IPS-NIHi11 (cell line): ENCODE data around the gene FAM163A.
"Not testable (repeated sequence)": the region's sequence is repeated elsewhere in the genome, so short reads cannot be mapped to it uniquely, and the experiment has no call there.

ENCODE experiments used
- DNase-seq: peaks from one replicate; pipeline ENCODE4 v3.0.0; 2012; ENCODE audit warnings: mixed read lengths, low spot score

The FAM163A gene

GRCh38 chr1:179793281-179793680 is 50.2 kb downstream of the FAM163A start:
- no peak for DNase-seq

- no peak for DNase-seq
Observed at GRCh38 chr1:179794146-179794545, 51.1 kb downstream of the FAM163A start.

DNA sequence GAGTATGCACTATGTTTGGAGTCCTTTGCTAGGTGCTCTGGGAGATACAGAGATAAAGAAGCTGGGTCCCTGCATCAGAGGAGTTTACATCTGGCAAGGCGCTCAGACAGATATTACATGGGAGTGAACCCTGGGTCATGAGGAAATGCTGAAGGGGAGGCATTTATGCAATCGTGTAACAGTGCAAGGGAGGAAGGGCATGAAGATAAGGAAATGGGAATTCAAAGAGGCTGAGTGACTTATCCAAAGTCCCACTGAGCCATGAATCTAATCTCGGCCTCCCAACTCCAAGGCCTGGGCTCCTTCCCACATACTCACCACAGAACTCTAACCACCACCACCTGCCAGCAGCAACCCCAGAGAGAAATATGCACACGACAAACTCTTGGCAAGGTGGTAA is 51.6 kb downstream of the FAM163A start:
- no peak for DNase-seq

GRCh38 chr1:179798213-179798863 is 55.2 kb downstream of the FAM163A start:
- DNase-seq: no peak

- no peak for DNase-seq
Observed at GRCh38 chr1:179798864-179799516, 55.9 kb downstream of the FAM163A start.

DNA sequence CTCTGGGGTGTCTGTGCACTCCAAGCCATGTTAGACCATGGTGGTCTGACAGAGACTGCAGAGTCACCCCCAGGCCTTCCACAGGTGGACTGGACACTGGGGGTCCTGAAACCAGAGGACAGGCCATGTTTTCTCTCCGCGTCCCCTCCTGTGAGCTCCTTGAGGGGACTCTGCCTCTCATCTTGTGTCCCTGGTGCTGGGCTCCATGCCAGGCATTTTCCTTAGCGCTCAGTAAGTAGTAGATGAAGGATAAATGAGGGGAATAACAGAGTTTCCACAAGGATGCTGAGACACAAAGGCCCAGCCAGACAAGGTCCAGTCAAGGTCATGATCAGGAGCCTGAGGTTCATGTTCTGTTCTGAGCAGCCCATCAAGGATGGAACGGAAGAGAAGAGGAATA is 57.4 kb downstream of the FAM163A start:
- no peak for DNase-seq

- DNase-seq: no peak
Observed at GRCh38 chr1:179803104-179803503, 60.0 kb downstream of the FAM163A start.

DNA sequence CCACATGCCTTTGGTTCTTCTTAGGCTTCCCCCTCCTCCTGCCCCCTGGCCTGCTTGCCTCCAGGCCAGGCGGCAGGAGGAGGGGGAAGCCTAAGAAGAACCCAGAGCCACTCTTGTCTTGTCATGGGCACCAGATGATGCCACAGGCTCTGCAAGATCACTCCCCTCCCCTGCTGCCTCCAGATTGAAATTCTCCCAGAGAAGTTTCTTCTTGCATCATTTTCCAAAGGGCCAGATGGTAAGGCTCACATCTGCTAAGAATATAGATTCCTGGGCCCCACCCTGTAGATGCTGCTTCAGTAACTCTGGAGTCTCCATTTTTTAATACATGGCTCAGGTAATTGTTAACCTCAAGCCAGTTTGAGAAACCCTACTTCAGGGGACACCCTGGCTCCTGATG is 60.8 kb downstream of the FAM163A start:
- no peak for DNase-seq

DNA sequence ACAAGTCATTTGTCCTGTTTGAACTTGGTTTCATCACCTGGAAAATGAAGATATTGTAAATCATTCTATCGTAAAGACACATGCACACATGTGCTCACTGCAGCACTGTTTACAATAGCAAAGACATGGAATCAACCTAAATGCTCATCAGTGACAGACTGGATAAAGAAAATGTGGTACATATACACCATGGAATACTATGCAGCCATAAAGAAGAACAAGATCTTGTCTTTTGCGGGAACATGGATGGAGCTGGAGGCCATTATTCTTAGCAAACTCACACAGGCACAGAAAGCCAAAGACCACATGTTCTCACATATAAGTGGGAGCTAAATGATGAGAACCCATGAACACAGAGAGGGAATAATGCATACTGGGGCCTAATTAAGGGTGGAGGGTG is 61.3 kb downstream of the FAM163A start:
- not testable (repeated sequence) for DNase-seq

DNA sequence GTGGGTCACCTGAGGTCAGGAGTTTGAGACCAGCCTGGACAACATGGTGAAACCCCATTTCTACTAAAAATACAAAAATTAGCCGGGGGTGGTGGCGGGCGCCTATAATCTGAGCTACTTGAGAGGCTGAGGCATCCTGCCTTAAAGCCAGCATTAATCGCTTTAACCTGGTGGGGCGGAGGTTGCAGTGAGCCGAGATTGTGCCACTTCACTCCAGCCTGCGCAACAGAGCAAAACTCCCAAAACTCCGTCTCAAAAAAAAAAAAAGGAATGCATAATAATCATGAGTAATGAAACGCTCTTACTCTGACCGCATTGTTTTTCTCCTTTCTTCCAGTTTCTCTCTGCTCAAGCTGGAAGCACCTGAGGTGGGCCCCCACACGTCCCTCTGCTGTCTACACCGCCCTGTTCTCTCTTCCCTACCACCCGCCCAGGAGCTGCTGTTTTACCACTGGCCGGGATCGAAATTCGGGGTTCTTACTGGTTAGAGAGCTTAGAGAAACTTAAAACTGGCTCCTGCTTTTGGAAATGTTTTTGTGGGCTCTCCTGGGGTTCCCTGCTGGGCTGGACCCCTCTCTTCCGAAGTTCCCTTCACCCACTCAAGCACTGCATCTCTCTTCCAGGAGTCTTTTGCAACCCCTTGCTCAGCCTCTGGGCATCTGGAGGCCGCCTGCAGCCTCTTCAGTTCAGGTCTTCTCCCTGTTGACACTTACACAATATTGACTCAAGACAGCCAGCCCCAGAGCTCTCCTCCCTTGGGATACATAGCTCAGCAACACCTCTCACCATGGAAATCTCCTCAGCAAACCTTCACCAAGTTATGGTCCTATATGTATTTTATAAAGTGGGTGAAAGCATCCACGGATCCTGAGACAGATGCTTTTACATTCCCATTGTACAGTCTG is 62.5 kb downstream of the FAM163A start:
- DNase-seq: no peak

- DNase-seq: no peak
Observed at GRCh38 chr1:179806333-179806732, 63.2 kb downstream of the FAM163A start.

DNA sequence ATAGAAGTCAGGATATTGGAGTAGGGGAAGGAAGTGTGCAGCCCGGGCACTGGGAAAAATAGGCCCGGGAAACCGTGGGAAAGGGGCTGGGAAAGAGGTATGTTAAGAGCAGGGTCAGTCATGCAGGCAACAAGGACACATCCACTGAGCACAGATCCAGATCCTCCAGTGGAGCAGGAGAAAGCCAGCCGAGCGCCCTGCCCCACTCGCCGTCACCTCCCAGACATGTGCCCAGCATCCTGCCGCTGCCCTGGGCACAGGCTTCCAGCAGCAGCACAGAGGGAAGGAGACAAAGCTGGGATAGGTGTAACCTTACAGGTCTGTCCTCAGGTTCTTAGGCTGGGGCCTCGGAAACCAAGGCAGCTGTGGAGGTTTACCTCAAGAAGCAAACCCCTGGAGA is 64.2 kb downstream of the FAM163A start:
- no peak for DNase-seq

GRCh38 chr1:179807691-179808485 is 64.8 kb downstream of the FAM163A start:
- DNase-seq: no peak

- no peak for DNase-seq
Observed at GRCh38 chr1:179808503-179808902, 65.4 kb downstream of the FAM163A start.

- peak; percentile 81 for DNase-seq
Observed at GRCh38 chr1:179809506-179810366, 66.6 kb downstream of the FAM163A start.

DNA sequence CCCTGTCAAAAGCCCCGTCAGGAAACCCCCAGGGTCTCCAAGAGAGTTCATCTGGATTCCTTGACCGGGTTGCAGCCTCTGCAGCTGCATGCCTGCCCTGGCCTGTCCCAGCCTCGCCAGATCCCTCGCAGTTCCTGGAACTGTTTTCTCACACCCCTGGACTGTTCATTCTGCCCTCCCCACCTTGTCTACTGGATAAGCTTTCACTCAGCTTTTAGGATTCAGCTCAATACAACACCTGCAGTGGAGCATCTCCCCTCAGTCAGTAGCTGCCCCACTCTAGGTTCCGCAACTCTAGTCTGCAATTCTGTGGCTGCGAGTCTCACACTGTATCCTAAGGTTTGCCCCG is 67.2 kb downstream of the FAM163A start:
- DNase-seq: no peak

DNA sequence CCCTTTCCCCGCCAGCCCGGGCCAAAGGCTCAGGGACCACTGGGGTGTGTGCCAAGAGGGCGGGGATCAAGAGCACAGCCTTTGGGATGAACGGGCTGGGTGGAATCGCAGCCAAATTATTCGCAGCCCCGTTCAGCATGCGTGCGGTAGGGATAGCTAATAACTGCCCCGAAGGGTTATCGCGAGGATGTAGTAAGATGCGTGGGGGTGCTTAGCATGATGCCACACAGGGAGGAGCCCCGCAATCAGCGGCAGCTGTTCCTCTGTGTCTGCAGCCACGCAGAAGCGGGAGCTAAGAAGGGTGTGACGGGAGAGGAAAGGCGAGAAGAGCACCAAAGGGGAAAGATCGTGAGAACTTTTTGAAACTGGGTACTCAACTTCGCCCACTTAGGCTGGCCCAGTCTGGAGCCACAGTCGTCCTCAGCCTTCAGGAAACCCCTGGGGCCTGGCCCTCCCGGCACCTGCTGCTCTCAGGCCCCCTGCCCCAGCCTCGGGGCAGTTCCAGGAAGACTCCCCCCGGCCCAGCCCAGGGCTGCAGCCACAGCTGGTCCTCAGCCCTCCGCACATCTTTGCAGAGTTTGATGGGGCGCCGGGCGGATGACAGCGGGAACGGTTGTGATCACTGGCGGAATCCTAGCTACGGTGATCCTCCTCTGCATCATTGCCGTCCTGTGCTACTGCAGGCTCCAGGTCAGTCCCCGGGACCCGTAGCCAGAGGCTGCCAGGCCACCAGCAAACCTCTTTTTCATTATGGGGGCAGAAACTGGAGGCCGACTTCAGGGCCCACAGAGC is 69.6 kb downstream of the FAM163A start:
- DNase-seq: no peak

DNA sequence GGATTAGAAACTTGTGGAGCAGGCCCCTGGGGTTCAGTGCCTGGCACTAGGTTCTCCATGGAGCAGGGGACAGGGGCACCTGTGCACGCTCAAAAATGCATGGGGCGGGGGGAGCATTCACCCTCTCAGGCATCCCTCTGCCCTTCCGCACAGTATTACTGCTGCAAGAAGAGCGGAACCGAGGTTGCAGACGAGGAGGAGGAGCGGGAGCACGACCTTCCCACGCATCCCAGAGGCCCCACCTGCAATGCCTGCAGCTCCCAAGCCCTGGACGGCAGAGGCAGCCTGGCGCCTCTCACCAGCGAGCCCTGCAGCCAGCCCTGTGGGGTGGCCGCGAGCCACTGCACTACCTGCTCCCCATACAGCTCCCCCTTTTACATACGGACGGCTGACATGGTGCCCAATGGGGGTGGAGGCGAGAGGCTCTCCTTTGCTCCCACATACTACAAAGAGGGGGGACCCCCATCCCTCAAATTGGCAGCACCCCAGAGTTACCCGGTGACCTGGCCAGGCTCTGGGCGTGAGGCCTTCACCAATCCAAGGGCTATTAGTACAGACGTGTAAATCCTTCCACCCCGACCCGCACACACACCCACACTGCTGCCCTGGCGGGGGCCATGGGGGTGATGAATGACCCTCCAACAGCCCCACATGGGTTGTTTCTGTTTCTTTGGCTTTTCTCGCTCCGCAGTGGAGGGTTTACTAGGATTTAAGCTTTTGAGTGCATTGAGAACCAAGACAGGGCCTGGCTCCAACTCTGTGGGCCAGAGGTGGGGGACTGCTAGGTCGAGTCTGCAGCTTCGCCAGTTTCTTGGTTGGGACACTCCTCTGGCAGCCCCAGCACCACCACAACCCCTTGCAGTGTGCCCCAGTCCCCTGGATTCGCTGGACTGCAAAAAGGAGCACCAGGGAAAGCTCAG is 70.8 kb downstream of the FAM163A start:
- no peak for DNase-seq

DNA sequence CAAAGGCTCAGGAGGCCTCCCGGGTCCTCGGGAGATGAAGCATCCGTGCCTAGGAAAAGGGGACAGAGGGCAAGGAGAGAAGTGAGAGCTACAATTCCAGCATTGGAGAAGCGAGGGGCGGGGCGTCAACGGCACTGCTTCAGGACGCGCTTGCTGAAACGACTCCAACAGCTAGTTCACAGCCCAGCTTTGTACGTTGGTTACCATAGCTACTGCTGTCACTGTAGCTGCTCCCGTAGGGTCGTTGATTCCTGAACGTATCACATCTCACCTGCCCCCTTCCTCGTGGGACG is 71.4 kb downstream of the FAM163A start:
- DNase-seq: peak; percentile 80

DNA sequence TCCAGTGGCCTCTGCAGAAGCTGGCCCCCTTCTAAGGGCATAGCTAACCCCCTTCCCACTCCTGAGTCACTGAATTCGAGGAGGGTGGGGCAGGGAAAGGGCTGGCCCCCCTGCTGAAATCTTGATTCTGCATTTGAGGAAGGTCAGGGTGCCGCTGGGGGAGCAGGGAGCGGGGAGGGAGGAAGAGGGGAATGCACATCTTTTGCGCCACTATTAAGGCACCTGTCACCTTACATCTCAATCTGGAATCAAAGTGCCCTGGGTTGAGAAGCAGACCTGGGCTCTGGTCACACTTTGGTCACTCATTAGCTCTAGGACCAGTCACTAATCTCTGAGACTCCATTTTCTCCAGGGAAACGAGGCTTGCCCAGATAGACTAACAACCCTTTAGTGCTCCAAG is 72.5 kb downstream of the FAM163A start:
- DNase-seq: no peak
